Endothelial cell of umbilical vein (primary cell): ENCODE results near the gene PTPRD. TPM values are rescaled to one million over a fixed set of nuclear protein-coding genes. Genes with fewer than 3 reads are reported as not detected.

Experiments
- BruUV-seq: library from RNA; stranded (reverse); fragments of 400-500 nt; replicated peaks from 2 replicates; lab custom pipeline; 2021; lab: Mats Ljungman, UMichigan
- CTCF ChIA-PET: fragments of 300-600, 350-600 bp; sonication (Branson Sonifier 250); formaldehyde crosslinking; loops from one replicate; lab custom pipeline; 2021; ENCODE audit warnings: antibody characterized with exemption, inconsistent platforms; lab: Charles Lee
- POLR2A ChIA-PET: fragments of 300-600, 350-600 bp; sonication (Branson Sonifier 250); formaldehyde crosslinking; loops from one replicate; lab custom pipeline; 2021; ENCODE audit warnings: antibody characterized with exemption, inconsistent platforms; lab: Charles Lee
- DNase-seq: peaks from one replicate; pipeline ENCODE4 v3.0.0-alpha.2; 2011; ENCODE audit warnings: low read depth, low spot score
- FAIRE-seq: peaks from 2 replicates; lab custom pipeline; 2011; peaks lifted over from hg19 to GRCh38; lab: Jason Lieb, UNC
- H2AFZ ChIP-seq: 2 replicates; pipeline ENCODE4 v1.6.0; 2012; ENCODE audit warnings: low read depth, low read length, control low read depth, inconsistent platforms
- H3K27ac ChIP-seq: 2 replicates; pipeline ENCODE4 v1.5.1; 2011; ENCODE audit warnings: low read depth, mild to moderate bottlenecking, control low read depth, low read length, moderate library complexity; ENCODE audit not compliant: insufficient read depth
- H3K27me3 ChIP-seq, 2 experiments: 2 replicates each; pipeline versions ENCODE4 v1.6.0 to v1.6.1; 2011; ENCODE audit warnings: low read length in 2 of 2, mixed read lengths in 1 of 2; ENCODE audit not compliant: control insufficient read depth in 2 of 2, insufficient read depth in 2 of 2
- H3K36me3 ChIP-seq, 2 experiments: 2 replicates in 1 of 2; 3 replicates in 1 of 2; pipeline ENCODE4 v1.5.1; 2011; ENCODE audit warnings: low read length in 2 of 2, mild to moderate bottlenecking in 1 of 2, moderate library complexity in 1 of 2; ENCODE audit not compliant: control insufficient read depth in 2 of 2, insufficient read depth in 2 of 2; ENCODE audit errors: extremely low read depth in 1 of 2
- H3K4me1 ChIP-seq: 3 replicates; pipeline ENCODE4 v1.5.1; 2011; ENCODE audit warnings: mild to moderate bottlenecking, low read length; ENCODE audit not compliant: control insufficient read depth, insufficient read depth; ENCODE audit errors: extremely low read depth
- H3K4me2 ChIP-seq: 2 replicates; pipeline ENCODE4 v1.6.1; 2011; ENCODE audit warnings: low read length, control low read depth, mixed read lengths; ENCODE audit not compliant: insufficient read depth
- H3K4me3 ChIP-seq, 3 experiments: fragments of 200-600 bp in 1 of 3; sonication (generic), shearing (Covaris generic) in 1 of 3; replicated peaks in 1 of 3; 2 replicates each; pipeline ENCODE4 v1.5.1; 2011 to 2016; ENCODE audit warnings: control low read depth in 3 of 3, low read length in 3 of 3, mild to moderate bottlenecking in 2 of 3, inconsistent platforms in 1 of 3, low read depth in 1 of 3, moderate library complexity in 1 of 3; ENCODE audit not compliant: insufficient read depth in 1 of 3
- H3K79me2 ChIP-seq: 2 replicates; pipeline ENCODE4 v1.6.0; 2012; ENCODE audit warnings: low read length, inconsistent platforms; ENCODE audit not compliant: control insufficient read depth, insufficient read depth
- H3K9ac ChIP-seq: replicated peaks from 2 replicates; pipeline ENCODE3; 2011; ENCODE audit warnings: low read length, control low read depth; ENCODE audit not compliant: insufficient read depth; ENCODE audit errors: extremely low read depth
- H3K9me1 ChIP-seq: replicated peaks from 3 replicates; pipeline ENCODE4 v1.6.0; 2011; ENCODE audit warnings: mild to moderate bottlenecking, low read length; ENCODE audit not compliant: control insufficient read depth, insufficient read depth; ENCODE audit errors: extremely low read depth
- H3K9me3 ChIP-seq: replicated peaks from 2 replicates; pipeline ENCODE4 v1.5.1; 2012; ENCODE audit warnings: low read length, inconsistent platforms; ENCODE audit not compliant: control insufficient read depth, insufficient read depth
- H4K20me1 ChIP-seq: replicated peaks from 2 replicates; pipeline ENCODE3; 2011; ENCODE audit warnings: mild to moderate bottlenecking, low read length; ENCODE audit not compliant: control insufficient read depth, insufficient read depth; ENCODE audit errors: extremely low read depth
- EZH2 ChIP-seq: IDR thresholded peaks from 2 replicates; pipeline ENCODE4 v1.6.1; 2012; ENCODE audit warnings: borderline replicate concordance, low read depth, mild to moderate bottlenecking, moderate library complexity, low read length, inconsistent platforms; ENCODE audit not compliant: severe bottlenecking
- FOS ChIP-seq: IDR thresholded peaks from 2 replicates; pipeline ENCODE4 v1.6.1; 2011; ENCODE audit warnings: mild to moderate bottlenecking, low read length, moderate library complexity, borderline replicate concordance; ENCODE audit not compliant: insufficient read depth
- GATA2 ChIP-seq: IDR thresholded peaks from 2 replicates; pipeline ENCODE4 v1.7.0; 2011; ENCODE audit warnings: low read depth, mild to moderate bottlenecking, moderate library complexity, mixed read lengths, low read length; ENCODE audit not compliant: insufficient read length, insufficient read depth
- JUN ChIP-seq: IDR thresholded peaks from 2 replicates; pipeline ENCODE4 v1.6.1; 2011; ENCODE audit warnings: borderline replicate concordance, low read depth; ENCODE audit not compliant: insufficient read length, insufficient read depth
- MYC ChIP-seq: IDR thresholded peaks from one replicate; pipeline ENCODE4 v1.6.1; 2011; ENCODE audit warnings: mild to moderate bottlenecking, low read depth, low read length
- POLR2A ChIP-seq: IDR thresholded peaks from 2 replicates; pipeline ENCODE4 v1.6.1; 2012; ENCODE audit warnings: low read depth, mild to moderate bottlenecking, control low read depth, low read length
- POLR2AphosphoS5 ChIP-seq: IDR thresholded peaks from 2 replicates; pipeline ENCODE4 v1.6.1; 2012; ENCODE audit warnings: low read depth, mild to moderate bottlenecking, control low read depth, low read length, moderate library complexity; ENCODE audit not compliant: insufficient read depth
- dilution Hi-C: fragments of 300-500 bp; cut with MboI; formaldehyde crosslinking; loops from one replicate; pipeline ENCODE4 v1.15.0; 2019; ENCODE audit warnings: low sequenced_read_pairs; ENCODE audit not compliant: extremely low pct_ligation_motif_present
- intact Hi-C: fragments of 100-400 bp; cut with micrococcal nuclease; formaldehyde crosslinking; loops from one replicate; pipeline ENCODE4 v1.10.0; 2022
- polyA plus RNA-seq, 4 experiments: library from polyadenylated mRNA; depleted of rRNA in 3 of 4; stranded (reverse) in 3 of 4; unstranded in 1 of 4; fragments of >200 nt; gene quantifications; 2 replicates each; pipeline versions ENCODE4 v1.2.1 to v1.2.3, GENCODE V29; 2011 to 2012; ENCODE audit warnings: missing spikeins in 1 of 4
- total RNA-seq: library from RNA; stranded (reverse); gene quantifications from 2 replicates; pipeline ENCODE4 v1.2.3, GENCODE V29; 2021
- TF ChIP-seq, protein P1 (sequence below), 2 donors: IDR thresholded peaks; 1 replicate in 1 of 2; 2 replicates in 1 of 2; pipeline ENCODE4 v1.5.1; 2011; ENCODE audit warnings: low read length in 2 of 2, mild to moderate bottlenecking in 2 of 2, moderate library complexity in 2 of 2, control low read depth in 1 of 2, inconsistent platforms in 1 of 2, low read depth in 1 of 2; ENCODE audit not compliant: insufficient read depth in 1 of 2; ENCODE audit errors: extremely low read depth in 1 of 2
- TF ChIP-seq, protein P2 (sequence below): IDR thresholded peaks from 2 replicates; pipeline ENCODE4 v1.6.1; 2011; ENCODE audit not compliant: insufficient read depth, insufficient read length

PTPRD gene
- total and polyA plus RNA-seq, 2 donors (not counting 3 experiments of a cell fraction or from before 2014, with no cell fraction given) = 5.5 to 5.7 TPM

DNA sequence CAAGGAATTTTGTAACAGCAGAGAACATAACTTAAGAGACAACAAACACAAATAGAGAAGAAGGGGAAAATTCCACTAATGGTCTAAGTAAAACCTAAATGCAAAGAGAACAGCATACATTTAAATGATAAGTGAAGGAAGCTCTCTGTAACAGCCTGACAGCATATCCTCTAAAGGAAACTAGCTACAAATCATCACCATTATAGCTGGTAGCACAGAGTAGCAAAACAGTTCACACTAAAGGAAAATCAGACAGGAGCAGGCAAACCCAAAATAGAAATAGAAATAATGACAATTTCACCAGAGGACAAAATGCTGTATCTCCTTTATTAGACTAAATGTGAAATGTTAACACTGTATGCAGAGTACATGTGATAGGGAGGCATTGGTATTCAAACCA is 532.8 kb downstream of the PTPRD start:
- intact Hi-C loops = no loop called here

More for the DNA sequence above, 532.8 kb downstream of the PTPRD start:
- DNase-seq = no peak
- dilution Hi-C loops = no loop called here
- H3K9ac ChIP-seq = no peak overlapping the region
- POLR2A ChIA-PET = no interaction called here
- TF ChIP-seq JUN (no peak), POLR2AphosphoS5 (no peak), POLR2A (no peak), MYC (no peak), FOS (no peak), GATA2 (no peak), EZH2 (no peak)
- TF ChIP-seq, protein P1, sequence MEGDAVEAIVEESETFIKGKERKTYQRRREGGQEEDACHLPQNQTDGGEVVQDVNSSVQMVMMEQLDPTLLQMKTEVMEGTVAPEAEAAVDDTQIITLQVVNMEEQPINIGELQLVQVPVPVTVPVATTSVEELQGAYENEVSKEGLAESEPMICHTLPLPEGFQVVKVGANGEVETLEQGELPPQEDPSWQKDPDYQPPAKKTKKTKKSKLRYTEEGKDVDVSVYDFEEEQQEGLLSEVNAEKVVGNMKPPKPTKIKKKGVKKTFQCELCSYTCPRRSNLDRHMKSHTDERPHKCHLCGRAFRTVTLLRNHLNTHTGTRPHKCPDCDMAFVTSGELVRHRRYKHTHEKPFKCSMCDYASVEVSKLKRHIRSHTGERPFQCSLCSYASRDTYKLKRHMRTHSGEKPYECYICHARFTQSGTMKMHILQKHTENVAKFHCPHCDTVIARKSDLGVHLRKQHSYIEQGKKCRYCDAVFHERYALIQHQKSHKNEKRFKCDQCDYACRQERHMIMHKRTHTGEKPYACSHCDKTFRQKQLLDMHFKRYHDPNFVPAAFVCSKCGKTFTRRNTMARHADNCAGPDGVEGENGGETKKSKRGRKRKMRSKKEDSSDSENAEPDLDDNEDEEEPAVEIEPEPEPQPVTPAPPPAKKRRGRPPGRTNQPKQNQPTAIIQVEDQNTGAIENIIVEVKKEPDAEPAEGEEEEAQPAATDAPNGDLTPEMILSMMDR (IDR thresholded peaks at IDR 0.05; ENCODE audit: extremely low read depth in 1 of 2, insufficient read depth in 1 of 2, low read depth in 1 of 2, low read length in 2 of 2) = no peak
- TF ChIP-seq, protein P2, sequence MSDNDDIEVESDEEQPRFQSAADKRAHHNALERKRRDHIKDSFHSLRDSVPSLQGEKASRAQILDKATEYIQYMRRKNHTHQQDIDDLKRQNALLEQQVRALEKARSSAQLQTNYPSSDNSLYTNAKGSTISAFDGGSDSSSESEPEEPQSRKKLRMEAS = no peak
- no peak overlapping the region for H3K4me2 ChIP-seq
- H3K9me3 ChIP-seq = no peaks in the 10 kb centered on the region
- no peak for FAIRE-seq
- no peak overlapping the region for H3K27ac ChIP-seq
- H2AFZ ChIP-seq = no peak overlapping the region
- H4K20me1 ChIP-seq = no peaks in the 10 kb centered on the region
- H3K79me2 ChIP-seq = no peaks in the 10 kb centered on the region
- H3K27me3 ChIP-seq = no peaks in the 10 kb centered on the region
- CTCF ChIA-PET = no interaction called here
- no peaks in the 10 kb centered on the region for H3K9me1 ChIP-seq
- no peak overlapping the region for H3K4me3 ChIP-seq
- no peaks in the 10 kb centered on the region for H3K36me3 ChIP-seq
- H3K4me1 ChIP-seq = no peaks in the 10 kb centered on the region
- no TSS peak for BruUV-seq
